Gastroesophageal sphincter (tissue), 4 donors: ENCODE data around the gene LYRM7. TPM values are rescaled to one million over a fixed set of nuclear protein-coding genes. Genes with fewer than 3 reads are reported as not detected.

ENCODE experiments used
- ATAC-seq: fragments of 150-250 bp; one replicate; pipeline ENCODE4 v1.9.1; 2016; ENCODE audit warnings: mild to moderate bottlenecking, moderate library complexity
- H3K27ac ChIP-seq, 4 donors: fragments of 200-600 bp; sonication (generic) in 3 of 4; 1 replicate in 3 of 4; 2 replicates in 1 of 4; pipeline ENCODE4 v1.5.1; 2016 to 2019
- H3K27me3 ChIP-seq: fragments of 200-600 bp; sonication (generic); one replicate; pipeline ENCODE4 v1.5.1; 2019
- H3K36me3 ChIP-seq, 2 donors: fragments of 200-600 bp; sonication (generic); one replicate each; pipeline ENCODE4 v1.5.1; 2019; ENCODE audit warnings: control low read depth in 1 of 2
- H3K4me1 ChIP-seq, 3 donors: fragments of 200-600 bp; sonication (generic); 1 replicate in 2 of 3; 2 replicates in 1 of 3; pipeline ENCODE4 v1.5.1; 2016 to 2019; ENCODE audit warnings: control low read depth in 2 of 3
- H3K4me3 ChIP-seq, 2 donors: fragments of 200-600 bp; sonication (generic); one replicate each; pipeline ENCODE4 v1.5.1; 2019; ENCODE audit warnings: mild to moderate bottlenecking in 1 of 2, moderate library complexity in 1 of 2
- H3K9me3 ChIP-seq, 3 donors: fragments of 200-600 bp; sonication (generic); one replicate each; pipeline ENCODE4 v1.5.1; 2017 to 2019; ENCODE audit warnings: control low read depth in 2 of 3
- CTCF ChIP-seq, 4 experiments: fragments of 200-600 bp in 2 of 4; fragments of 450-650 bp in 2 of 4; sonication (generic) in 1 of 4; IDR thresholded peaks; one replicate each; pipeline ENCODE4 v1.5.1; 2017 to 2019; ENCODE audit warnings: antibody characterized with exemption in 4 of 4, mild to moderate bottlenecking in 2 of 4, moderate library complexity in 2 of 4
- EP300 ChIP-seq: sonication (generic); formaldehyde crosslinking; IDR thresholded peaks from one replicate; pipeline ENCODE4 v1.6.1; 2017; ENCODE audit warnings: antibody characterized with exemption, mild to moderate bottlenecking
- POLR2A ChIP-seq, 2 donors: fragments of 450-650 bp; IDR thresholded peaks; one replicate each; pipeline ENCODE4 v1.6.1; 2017; ENCODE audit warnings: antibody characterized with exemption in 2 of 2, mild to moderate bottlenecking in 2 of 2, moderate library complexity in 1 of 2
- POLR2AphosphoS5 ChIP-seq: sonication (generic); formaldehyde crosslinking; IDR thresholded peaks from one replicate; pipeline ENCODE4 v1.6.1; 2017; ENCODE audit warnings: antibody characterized with exemption
- WGBS, 2 donors: methylation state at CpG; one replicate each; pipeline ENCODE4 v1.1.5; 2018; ENCODE audit warnings: low coverage in 1 of 2; 5-methylcytosine and 5-hydroxymethylcytosine counted together
- total RNA-seq, 4 donors: library from RNA; depleted of rRNA; stranded (reverse); fragments of >200 nt; gene quantifications; one replicate each; pipeline ENCODE4 v1.1.0, GENCODE V29; 2016

The LYRM7 gene
- total RNA-seq, 4 donors from 2014 or later = 5.5 to 36.7 (median 13.2) TPM

GRCh38 chr5:131194725-131195124 lies 24.0 kb downstream of the LYRM7 start:
- ATAC-seq = no peak

GRCh38 chr5:131195696-131196095 lies 25.0 kb downstream of the LYRM7 start:
- no peak for ATAC-seq
- Histone ChIP-seq H3K27ac (no peak overlapping the region), H3K9me3 (no peaks in the 10 kb centered on the region), H3K27me3 (no peaks in the 10 kb centered on the region), H3K4me3 (no peak overlapping the region), H3K4me1 (no peaks in the 10 kb centered on the region), H3K36me3 (peaks cover 0 to 11% of the 10 kb centered on the region in 2 donors)
- TF ChIP-seq CTCF (IDR thresholded peaks at IDR 0.05) = no peak

More at GRCh38 chr5:131194725-131195124, 24.0 kb downstream of the LYRM7 start:
- no peak for TF ChIP-seq CTCF (IDR thresholded peaks at IDR 0.05)
- no peak for TF ChIP-seq EP300
- TF ChIP-seq POLR2AphosphoS5 = no peak
- TF ChIP-seq POLR2A (IDR thresholded peaks at IDR 0.05) = no peak
- H3K9me3 ChIP-seq = no peaks in the 10 kb centered on the region
- peaks cover 0 to 3% of the 10 kb centered on the region in 2 donors for H3K36me3 ChIP-seq
- 86 to 100% methylated on average over 1 to 4 of the region's 5 CpGs for WGBS, 2 donors
- no peak overlapping the region for H3K4me3 ChIP-seq
- no peaks in the 10 kb centered on the region for H3K27me3 ChIP-seq
- H3K4me1 ChIP-seq = no peaks in the 10 kb centered on the region
- H3K27ac ChIP-seq = no peak overlapping the region

GRCh38 chr5:131196331-131196730 lies 25.6 kb downstream of the LYRM7 start:
- ATAC-seq = no peak
- H3K36me3 ChIP-seq = peaks cover 0 to 11% of the 10 kb centered on the region in 2 donors
- 75 to 91% methylated on average over 4 of the region's 4 CpGs for WGBS, 2 donors
- no peak overlapping the region for H3K4me3 ChIP-seq
- H3K4me1 ChIP-seq = no peaks in the 10 kb centered on the region
- TF ChIP-seq POLR2A (IDR thresholded peaks at IDR 0.05) = no peak
- no peak for TF ChIP-seq POLR2AphosphoS5
- no peak for TF ChIP-seq CTCF (IDR thresholded peaks at IDR 0.05)
- no peak for TF ChIP-seq EP300
- H3K27me3 ChIP-seq = no peaks in the 10 kb centered on the region
- no peak overlapping the region for H3K27ac ChIP-seq
- no peaks in the 10 kb centered on the region for H3K9me3 ChIP-seq

- Histone ChIP-seq H3K27ac (no peak overlapping the region), H3K27me3 (no peaks in the 10 kb centered on the region), H3K36me3 (peaks cover 0 to 14% of the 10 kb centered on the region in 2 donors), H3K4me3 (no peak overlapping the region), H3K4me1 (no peaks in the 10 kb centered on the region), H3K9me3 (no peaks in the 10 kb centered on the region)
- no peak for ATAC-seq
- WGBS, 2 donors = 73 to 98% methylated on average over 3 to 5 of the region's 5 CpGs
- TF ChIP-seq CTCF (IDR thresholded peaks at IDR 0.05) (no peak), EP300 (no peak), POLR2A (IDR thresholded peaks at IDR 0.05) (no peak), POLR2AphosphoS5 (no peak)
These were observed 27.9 kb downstream of the LYRM7 start for GRCh38 chr5:131198625-131199024.

- no peak overlapping the region for H3K4me3 ChIP-seq
- no peaks in the 10 kb centered on the region for H3K27me3 ChIP-seq
- no peak for ATAC-seq
- WGBS, 2 donors = 83 to 93% methylated on average over 3 of the region's 3 CpGs
- no peaks in the 10 kb centered on the region for H3K9me3 ChIP-seq
- H3K4me1 ChIP-seq = no peaks in the 10 kb centered on the region
- H3K36me3 ChIP-seq = peaks cover 0 to 14% of the 10 kb centered on the region in 2 donors
- TF ChIP-seq CTCF (IDR thresholded peaks at IDR 0.05) = no peak
- TF ChIP-seq POLR2AphosphoS5 = no peak
- no peak for TF ChIP-seq EP300
- no peak for TF ChIP-seq POLR2A (IDR thresholded peaks at IDR 0.05)
- H3K27ac ChIP-seq = no peak overlapping the region
These were observed 29.8 kb downstream of the LYRM7 start for GRCh38 chr5:131200560-131200959.
